NCI-H187 (cell line): Measurements from ENCODE around the gene BICDL2.

Experiments used
- DNase-seq, 2 experiments: peaks; one replicate each; lab custom pipeline; 2025; lab: John Stamatoyannopoulos, UW

BICDL2 gene

DNA sequence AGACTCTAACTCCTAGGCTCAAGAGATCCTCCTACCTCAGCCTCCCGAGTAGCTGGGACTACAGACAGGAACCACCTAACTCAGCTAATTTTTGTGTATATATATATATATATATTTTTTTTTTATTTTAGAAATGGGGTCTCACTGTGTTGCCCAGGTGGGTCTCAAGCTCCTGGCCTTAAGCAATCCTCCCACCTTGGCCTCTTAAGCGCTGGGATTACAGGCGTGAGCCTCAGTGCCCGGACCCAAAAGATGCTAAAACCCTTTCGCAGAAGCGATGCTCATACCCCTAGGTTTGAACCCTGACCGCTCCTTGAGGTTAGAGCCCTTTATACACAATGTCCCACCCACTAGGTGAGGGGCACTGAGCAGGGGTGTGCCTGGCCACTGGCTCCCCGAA is 26.2 kb downstream of the BICDL2 start:
- DNase-seq: no peak

DNA sequence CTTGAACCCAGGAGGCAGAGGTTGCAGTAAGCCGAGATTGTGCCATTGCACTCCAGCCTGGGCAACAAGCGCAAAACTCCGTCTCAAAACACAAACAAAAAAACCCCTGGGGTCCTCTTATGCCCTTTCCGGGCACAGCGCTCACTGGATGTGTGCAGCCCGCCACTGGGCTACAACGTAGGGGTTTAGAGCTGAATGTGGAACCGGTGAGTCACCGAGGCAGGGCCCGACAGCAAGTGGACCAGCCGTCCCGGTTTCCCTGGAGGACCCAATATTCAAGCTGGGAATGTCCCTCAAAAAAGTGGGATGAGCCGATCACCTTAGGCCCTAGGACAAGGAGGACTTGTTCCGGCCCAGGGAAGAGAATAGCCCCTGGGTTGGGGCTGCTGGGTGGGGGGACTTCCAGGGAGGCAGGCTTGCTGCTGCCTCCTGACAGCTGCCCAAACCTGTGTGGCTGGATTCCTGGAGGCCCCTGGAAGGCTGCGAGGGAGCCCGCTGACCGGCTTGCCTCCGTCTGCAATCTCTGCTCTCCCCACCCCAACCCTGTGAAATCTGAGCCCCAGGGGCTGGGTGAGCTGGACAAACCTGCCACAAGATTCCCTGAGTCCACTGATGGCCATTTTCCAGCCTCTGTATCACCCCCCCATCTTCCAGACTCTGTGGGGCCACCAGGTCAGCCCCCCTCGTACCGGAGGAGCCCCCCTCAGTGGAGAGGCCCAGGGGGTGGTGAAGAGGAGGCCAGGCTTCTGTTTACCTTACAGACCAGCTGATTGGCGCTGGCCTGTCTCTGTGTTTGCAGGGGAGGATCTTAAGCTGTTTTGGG is 27.0 kb downstream of the BICDL2 start:
- DNase-seq: no peak

DNA sequence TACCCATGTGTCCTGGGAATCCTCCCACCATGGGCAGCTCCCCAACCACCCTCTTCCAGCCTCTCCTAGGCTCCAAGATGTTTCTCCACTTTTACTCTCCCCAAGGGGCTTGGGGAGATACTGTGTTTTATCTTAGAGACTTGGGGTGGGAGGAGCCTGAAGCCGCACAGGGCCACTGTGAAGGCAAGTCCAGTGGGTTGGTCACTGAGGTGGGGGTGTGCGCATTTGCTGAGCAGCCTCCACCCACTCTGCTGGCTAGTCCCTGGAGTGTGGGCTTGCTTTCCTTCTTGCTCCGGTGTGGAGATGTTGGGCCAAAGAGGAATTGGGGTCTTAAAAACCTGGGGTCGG is 28.1 kb downstream of the BICDL2 start:
- DNase-seq: no peak

DNA sequence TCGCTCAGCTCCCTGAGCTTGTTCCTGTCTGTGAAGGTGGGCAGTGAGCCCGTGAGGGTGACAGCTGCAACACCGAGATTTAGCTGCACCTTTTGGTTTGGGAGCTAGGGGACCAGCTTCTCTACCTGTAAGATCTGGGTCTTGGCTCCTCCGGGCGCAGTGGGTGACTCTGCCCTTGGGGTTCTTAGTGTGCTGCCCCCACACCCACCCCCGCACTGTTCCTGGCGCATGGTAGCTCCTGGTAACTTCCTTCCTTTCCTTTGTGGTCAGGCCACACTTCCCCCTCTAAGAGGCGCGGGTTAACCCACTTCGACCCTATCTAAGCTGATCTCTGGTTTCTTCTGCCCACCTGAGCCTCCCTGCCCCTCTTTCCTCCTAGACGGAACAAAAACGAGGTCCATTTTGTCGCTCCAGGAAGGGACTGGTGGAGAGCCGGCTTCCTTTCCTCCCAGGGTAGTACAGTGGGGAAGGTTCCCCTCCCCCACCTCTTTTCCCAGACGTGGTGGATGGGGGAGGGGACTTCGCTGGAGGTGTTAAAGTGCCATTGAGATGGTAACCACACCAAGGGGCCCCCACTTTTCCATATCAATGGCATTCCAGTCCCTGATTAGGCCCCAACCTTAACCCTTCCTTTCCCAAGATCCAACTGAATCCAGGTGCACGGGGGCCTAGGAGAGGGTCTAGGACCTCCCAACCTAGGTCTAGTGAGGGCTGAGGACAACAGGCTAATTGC is 28.6 kb downstream of the BICDL2 start:
- DNase-seq: no peak

DNA sequence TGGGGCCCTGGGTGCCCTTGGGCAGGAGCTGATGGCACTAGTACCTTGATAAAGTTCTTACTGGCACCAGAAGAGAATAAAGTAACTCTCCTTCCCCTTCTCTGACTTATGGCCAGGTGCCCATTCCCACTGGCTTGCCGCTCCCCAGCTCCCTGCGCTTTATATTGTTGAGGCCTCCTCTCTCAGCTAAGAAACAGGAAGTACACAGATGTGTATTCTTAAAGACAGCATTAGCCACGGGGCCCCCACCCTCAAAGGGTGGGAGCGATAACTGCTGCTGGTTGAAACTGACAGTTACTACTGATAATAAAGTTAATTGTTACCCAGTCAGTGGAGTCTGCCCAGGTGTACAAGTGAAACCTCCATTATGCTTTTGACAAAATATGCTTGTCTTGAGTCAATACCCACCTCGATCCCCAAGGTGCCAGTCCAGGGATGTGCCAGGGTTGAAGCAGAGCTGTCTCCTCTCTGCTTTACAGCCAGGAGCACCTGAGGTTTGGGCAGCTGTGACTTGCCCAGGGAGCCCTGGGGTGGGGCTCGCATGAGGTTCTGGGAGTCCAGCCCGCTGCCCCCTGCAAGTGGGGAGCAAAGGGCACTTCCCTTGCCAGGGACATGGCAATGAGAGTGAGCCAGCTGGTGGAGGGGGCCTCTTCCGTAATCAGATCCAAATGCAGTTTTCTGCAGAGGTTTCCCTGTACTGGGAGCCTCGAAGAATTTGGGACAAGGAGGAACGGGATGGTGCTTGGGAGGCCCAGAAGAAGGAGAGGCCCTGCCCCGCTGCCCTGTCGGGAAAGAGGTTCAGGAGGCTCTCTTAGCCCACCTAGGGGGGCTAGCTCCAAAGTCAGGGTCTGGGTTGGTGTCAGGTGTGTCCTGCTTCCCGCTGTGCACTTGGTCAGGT is 29.4 kb downstream of the BICDL2 start:
- DNase-seq: no peak

DNA sequence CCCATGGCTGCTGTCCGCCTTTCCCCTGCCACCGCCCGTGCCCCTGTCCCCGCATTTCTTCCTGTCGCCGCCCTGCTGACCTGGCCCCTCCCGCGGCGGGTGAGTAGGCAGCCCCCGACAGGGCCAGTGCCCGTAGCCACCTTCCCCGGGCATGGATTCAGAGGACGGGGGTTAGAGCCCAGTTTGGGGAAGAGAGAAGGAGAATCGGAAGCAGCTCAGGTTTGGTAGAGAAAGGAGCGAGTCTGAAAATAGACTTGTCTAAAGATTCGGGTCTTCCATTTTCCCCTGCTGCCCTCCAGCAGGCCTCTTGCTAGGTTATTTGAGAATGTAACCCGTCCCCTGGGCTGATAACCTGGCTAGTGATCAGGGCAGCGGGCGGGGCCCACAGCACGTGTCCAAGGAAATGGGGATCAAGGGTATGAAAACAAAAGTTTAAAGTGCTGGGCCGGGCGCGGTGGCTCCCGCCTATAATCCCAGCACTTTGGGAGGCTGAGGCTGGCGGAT is 31.9 kb downstream of the BICDL2 start:
- no peak for DNase-seq

DNA sequence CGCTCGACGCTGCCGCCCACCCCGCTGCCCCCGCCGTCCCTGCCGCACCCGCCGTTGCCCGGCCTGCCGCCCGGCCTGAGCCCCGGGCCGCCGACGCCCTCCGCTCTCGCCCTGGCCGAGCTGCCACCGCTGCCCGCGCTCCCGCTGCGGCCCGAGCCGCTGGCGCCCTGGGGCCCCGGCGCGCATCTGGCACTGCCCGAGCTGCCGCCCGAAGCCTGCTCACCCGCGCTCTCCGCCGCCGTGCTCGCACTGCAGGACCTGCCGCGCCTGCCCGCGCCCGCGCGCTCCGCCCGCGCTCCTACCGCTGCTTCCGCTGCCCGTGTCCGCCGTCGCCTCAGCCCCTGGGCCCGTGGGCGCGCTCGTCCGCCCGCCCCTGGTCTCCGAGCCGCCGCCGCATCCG is 32.4 kb downstream of the BICDL2 start:
- DNase-seq: no peak

DNA sequence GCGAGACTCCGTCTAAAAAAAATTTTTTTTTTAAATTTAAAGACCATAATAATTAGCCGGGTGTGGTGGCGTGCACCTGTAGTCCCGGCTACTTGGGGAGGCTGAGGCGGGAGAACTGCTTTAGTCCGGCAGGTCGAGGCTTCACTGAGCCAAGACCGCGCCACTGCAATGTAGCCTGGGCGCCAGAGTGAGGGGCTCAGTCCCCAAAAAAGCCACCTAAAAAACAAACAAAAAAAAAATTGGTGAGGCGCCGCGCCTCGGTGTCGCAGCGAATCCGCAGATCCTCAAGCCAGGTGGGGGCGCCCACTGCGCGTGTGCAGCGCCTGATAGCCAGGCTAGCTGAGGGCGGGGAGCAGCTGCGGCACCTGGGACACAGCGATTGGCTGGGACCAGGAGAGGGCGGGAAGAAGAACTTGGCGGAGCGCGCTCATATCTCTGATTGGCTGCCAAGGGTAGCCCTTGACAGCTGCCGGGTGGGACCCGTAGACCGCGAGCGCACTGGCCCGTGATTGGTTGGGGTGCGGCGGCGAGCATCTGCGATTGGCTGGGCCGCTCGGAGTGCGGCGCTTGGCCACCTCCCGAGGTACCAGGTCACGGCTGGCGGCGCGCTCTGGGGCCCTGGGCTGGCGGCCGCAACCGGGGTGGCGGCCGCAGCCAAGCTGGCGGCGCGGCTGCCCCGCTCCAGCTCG is 33.0 kb downstream of the BICDL2 start:
- DNase-seq: peak; percentile 99 to 100

DNA sequence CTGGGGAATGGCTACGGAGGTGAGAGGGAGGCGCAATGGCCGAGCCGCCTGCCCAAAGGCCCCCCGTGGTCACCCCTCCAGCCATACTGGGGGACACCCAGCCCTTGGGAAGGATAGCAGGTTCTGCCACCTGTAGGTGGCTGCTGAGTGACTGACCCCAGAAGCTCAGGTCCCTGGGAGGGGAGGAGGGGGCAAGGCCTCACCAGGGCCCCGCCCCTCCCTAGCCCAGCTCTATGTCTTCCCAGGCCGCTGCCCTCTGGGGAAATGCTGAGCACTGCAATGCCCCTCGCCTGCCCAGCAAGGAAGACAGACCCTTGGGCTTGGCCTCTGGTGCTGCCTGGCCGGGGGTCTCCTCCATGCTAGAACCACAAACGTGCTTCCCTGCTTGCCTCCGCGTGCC is 35.4 kb downstream of the BICDL2 start:
- no peak for DNase-seq

DNA sequence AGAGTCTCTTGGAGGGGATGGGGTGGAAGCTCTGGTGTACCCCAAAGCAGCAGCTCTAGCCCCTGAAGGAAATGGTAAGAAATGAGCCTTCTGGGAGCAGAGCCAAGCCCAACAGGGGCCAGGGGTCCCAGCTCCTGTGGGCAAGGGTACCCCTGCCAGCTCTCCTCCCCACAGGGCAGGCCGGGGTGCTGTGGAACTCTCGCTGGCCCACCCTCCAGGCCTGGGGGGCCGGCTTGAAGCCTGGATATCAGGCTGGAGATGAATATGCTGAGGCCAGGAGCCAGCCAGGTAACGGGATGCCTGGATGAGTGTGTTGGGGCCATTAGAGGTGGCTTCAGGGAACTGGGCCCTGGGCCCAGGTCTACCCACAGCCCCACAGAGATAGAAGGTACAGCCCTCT is 36.2 kb downstream of the BICDL2 start:
- no peak for DNase-seq

DNA sequence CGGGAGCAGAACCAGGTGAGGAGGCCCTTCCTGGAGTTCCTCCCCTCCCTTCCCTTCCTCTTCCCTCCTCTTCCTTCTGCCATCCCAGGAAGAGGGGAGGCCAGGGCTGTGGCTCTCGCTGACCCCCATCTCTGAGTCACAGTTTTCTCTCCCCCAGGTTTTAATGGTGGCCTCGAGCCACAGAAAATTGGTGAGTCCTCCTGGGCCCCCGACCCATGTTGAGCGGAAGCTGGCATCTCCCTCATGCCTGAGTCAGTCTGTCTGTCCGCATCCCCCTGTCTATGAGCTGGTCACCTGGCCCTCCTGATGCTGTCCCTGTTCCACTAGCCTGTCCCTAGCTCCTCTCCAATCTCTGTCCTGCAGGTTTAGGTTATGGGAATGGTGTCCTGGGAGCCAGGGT is 36.8 kb downstream of the BICDL2 start:
- no peak for DNase-seq

DNA sequence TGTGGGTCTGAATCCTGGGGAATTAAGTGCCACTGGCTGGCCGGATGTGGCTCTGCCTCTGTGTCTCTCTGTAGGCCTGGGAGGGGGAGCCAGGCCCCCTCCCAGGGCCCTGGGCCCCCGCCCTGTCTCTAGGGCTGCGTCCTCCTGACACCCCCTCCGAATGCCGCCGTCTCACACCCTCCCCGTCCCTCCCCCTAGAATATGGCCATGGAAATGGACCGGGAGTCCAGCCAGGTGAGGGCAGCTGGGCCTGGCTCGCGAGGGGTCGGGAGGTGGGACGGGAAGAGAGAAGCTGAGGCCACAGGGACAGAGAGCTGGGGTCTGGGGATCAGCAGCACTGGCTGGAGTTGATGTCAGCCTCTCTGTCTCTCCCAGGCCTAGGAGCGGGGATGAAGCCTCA is 40.4 kb downstream of the BICDL2 start:
- no peak for DNase-seq

DNA sequence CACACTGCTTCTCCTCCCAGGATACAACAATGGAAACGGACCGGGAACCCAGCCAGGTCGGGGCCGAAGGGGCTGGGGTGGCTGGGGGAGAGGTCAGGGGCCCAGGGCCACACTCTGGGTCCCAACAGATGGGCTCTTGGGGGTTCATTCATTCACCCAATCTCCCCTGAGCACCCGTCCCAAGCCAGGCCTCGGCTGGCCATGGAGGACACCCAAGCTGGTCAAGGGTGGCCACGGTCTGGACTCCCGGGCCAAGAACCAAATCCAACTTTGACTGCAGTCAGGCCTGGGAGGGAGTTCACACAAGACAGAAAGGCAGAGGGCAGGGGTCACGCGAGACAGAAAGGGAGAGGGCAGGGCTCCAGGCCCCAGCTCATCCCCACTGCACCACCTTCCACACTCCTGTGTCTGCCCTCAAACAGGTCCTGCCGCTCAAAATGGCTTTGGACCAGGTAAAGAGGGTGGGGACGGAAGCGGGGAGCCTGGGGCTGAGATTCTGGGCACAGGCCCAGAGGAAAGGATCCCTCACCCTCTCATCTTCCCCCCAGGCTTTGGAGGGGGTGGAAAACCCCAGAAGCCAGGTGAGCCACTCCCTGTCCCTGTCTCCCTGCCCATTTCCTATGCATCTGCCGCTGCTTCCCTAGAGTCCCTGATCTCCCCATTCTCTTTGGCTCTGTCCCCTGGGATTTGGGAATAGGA is 44.2 kb downstream of the BICDL2 start:
- DNase-seq: no peak

DNA sequence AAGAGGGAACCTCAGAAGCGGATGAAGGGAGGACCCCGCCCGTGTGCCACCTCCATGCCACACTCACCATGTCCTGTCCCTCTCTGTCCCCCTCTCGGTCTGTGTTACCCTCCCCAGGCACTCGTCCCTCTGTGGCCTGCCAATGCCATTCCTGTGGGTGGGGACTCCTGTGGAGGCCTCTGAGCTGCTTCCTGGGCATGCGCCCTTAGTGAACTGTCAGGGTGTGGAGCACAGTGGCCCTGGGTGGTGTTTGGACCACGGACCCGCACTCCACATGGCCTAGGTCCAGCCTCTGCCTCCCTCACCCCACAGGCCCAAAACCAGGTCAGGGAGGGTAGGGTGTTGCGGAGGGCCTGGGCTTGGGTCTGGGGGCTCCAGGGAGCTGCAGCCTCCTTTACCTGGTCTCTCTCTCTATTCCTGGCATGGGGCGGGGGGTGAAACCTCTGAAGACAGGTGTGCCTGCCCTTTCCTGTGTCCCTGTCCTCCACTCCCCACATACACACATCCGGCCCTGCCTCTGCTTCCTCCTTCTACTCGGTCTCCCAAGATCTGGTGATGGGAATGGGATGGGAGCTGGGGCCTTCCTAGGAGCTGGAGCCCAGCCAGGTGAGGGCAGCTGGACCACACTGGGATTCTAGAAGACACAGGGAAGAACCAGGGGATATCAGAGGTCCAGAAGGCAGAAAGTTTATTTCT is 45.0 kb downstream of the BICDL2 start:
- no peak for DNase-seq

DNA sequence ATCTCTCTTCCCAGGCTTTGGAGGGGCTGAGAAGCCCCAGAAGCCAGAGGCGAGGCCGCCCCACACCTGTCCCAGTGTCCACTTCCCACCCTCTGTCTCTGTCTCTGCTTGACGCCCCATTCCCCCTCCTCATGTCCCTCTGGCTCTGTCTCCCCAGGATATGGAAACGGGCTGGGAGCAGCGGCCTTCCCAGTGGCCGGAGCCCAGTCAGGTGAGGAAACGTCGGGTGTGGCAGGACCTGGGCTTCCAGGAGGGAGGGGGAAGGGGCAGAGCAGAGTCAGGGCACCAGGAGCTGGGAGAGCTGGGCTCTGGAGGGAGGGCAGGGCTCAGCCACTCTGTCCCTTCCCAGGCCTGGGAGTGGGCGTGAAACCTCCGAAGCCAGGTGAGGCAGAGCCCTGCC is 45.9 kb downstream of the BICDL2 start:
- no peak for DNase-seq

DNA sequence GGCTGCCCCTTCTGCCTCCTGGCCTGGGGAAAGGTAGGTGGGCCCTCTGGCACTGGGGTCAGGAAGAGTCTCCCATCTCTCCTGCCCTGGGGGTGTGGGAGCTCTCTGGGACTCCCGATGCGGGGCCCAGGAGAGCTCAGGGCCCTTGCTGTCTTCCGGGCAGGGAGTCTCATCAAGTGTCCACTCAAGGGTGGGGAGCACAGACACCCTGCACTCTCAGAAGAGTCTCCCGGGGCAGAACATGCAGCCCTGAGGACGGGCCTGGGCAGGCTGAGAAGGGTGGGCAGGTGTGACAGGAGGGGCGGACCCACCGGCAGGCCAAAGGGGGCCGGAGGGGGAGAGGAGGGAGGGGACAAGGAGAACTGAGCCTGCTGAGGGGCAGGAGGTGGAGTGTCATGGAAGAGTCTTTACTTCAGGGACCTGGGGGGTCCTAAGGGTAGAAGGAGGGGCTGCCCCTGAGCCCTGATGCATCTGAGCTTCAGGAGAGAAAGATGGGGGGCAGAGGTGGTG is 48.1 kb downstream of the BICDL2 start:
- no peak for DNase-seq

DNA sequence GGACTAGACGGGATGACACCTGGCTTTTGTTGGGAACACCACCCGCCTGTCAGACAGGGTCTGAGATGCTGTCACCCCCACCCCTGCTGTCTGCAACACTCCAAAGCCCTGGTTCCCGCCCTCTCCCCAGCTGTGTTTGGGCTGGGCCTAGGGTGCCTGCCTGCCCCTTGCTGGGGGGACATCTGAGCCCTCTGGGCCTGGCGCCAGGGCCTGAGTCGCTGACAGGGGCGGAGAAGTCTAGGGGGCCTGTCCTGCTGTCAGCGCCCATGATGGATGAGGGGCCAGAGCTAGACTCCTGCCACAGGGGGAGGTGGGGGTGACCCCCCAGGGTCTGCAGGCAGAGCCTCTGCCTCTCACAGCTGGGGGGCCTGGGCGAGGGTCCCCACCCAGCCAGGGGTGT is 48.9 kb downstream of the BICDL2 start:
- no peak for DNase-seq

DNA sequence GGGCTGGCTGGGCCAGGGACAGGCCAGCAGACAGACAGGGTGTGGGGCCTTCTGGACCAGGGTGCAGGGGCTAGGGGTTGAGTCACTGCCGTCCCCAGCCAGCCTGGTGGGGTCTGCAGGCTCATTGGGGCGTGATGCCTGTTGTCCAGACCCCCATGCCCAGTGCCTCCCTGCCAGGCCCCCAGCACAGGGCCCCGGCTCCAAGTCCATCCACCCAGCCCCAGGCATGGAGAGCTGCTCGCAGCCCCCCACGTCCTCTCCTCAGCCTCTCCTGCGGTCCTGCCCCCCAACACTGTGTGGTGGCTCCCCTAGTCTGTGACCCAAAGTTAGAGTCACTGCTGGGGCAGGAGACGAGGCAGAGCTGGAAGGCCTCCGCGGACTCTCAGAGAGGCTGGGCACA is 49.5 kb downstream of the BICDL2 start:
- no peak for DNase-seq

DNA sequence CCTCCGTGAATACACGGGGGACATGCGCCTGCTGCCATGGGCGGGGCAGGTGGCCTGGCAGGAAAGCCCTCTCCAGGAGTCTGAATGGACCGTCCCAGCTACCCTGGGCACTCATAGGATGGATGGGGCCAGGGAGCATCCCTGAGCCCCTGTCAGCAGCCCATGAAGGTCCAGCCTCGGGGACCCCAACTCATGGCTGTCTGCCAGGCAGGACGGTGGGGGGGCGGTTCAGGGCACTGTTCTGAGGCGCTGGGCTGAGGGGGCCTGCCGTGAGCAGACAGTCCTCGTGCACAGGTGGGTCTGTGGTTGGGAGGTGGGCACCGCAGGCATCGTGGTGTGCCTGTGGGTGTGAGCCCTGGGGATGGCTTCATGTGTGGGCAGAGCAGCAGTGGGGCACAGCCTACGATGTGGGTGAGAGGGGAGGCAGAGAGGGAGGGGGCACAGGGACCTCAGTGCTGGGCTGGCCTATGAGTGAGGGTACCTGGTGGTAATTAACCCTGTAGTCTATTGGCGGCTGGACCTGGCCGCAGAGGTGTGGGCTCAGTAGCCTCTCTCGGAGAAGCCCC is 50.0 kb downstream of the BICDL2 start:
- DNase-seq: no peak

DNA sequence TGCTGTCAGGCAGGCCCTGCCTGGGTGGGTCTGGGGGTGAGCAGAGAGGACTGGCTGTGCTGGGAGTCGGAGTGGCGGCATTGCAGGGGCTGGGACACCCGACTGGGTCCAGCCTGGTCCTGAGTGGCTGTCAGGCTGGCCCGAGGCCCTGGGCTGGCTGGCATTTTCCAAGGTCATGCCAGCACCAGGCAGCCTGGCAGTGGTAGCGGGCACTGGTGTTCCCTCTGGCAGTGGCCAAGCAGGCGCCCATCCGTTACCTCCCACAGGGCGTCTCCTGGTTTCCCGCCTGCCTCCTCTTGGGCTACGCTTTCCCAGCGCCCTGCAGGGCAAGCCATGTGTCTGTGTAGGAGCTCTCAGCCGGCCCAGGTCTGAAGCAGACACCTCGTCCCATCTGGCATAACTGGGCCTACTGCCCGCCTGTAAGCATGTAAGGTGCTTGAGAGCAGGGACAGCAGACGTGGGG is 50.8 kb downstream of the BICDL2 start:
- no peak for DNase-seq
